Skin of body (tissue), 2 donors: ENCODE results near the gene MAP3K14. TPM values are rescaled to one million over a fixed set of nuclear protein-coding genes. Genes with fewer than 3 reads are reported as not detected.
A peak's percentile ranks its signal among the peaks of the same experiment; 100 is the strongest.

Experiments
- DNase-seq: peaks from one replicate; lab custom pipeline; 2025; lab: John Stamatoyannopoulos, UW
- total RNA-seq: library from RNA; depleted of rRNA; stranded (reverse); fragments of >200 nt; gene quantifications from one replicate; pipeline ENCODE4 v1.2.3, GENCODE V29; 2014

MAP3K14 gene
- total RNA-seq, 1 donor from 2014 or later, result 4.4 TPM

DNA sequence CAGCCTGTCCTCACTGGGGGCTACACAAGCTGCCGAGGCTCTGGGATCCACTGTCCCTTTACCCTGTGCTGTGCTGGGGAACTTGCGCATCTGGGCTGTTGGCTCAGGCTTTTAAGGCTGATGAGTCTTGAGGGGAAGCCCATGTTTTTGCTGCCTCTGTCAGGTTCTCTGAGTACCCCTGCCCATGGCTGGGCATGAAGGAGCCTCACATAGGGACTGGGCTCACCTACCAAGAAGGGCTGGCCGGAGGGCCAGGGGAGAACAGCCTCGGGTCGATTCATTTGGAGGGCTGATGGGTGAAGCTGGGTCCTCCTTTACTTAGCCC, 80.6 kb downstream of the MAP3K14 start:
- no peak for DNase-seq

DNA sequence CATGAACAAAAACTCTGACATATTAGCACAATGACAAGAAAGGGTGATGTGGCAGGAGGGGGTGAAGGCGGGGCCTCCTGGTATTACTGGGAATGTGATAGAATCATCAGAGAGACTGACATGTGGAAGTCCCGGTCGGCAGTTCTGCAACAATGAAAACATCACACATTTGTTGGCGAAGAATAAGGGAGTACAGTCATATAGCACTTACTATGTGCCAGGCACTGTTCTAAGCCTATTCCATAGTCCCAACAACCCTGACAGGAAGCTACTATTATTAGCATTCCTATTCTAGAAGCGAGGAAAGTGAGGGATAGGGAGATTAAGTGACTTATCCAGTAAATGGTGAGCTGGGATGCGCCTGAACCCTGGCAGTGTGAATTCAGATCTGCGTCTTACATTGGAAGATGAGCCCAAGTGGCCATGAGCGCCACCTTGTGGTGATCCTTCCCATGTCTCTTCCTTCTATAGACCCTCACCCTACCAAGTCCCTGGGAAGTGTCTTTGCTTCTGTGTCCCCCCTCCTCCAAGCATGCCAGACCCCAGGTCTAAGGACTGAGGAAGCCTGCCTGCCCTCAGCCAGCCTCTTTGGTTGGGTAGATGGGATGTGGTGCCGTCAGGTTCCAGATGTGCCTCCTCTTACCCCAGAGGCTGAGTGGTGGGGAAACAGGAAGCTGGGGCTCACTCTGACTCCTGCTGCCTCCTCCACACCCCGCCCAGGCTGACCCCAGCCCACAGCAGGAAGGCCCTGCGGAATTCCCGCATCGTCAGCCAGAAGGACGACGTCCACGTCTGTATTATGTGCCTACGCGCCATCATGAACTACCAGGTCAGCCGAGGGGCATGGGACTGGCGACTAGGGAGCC, 81.2 kb downstream of the MAP3K14 start:
- DNase-seq, result peak; percentile 56

DNA sequence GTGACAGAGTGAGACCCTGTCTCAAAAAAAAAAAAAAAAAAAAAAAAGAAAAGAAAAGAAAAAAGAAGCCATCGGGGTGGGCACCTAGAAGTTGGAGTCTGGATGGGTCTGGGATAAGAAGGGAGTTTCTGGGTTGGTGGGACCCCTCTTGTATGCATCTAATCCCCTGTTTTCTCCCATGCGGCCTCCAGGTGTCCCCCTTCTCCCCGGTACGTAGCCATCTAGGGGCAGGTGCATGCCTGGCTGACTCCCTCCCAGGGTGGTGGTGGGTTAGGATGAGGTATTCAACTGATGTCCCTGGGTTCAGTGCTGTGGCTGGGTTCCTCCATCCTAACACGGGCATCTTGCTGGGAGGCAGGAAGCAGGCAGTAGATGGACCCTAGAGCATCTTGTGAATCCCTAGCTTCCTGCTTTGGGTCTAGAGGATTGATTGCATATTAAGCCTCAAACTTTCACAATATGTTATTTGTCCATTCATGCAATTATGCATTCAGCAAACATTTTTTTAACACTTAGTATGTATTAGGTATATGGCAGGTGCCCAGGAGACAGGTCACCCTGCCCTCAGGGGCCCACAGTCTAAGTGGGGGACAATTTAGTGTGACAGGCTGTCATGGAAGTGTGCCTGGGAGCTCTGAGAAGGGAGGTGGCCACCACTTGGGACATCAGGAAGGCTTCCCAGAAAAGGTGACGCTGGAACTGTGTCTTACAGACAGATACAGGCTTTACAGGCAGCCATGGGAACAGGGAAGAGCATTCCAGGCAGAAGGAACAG, 82.0 kb downstream of the MAP3K14 start:
- DNase-seq, result no peak

DNA sequence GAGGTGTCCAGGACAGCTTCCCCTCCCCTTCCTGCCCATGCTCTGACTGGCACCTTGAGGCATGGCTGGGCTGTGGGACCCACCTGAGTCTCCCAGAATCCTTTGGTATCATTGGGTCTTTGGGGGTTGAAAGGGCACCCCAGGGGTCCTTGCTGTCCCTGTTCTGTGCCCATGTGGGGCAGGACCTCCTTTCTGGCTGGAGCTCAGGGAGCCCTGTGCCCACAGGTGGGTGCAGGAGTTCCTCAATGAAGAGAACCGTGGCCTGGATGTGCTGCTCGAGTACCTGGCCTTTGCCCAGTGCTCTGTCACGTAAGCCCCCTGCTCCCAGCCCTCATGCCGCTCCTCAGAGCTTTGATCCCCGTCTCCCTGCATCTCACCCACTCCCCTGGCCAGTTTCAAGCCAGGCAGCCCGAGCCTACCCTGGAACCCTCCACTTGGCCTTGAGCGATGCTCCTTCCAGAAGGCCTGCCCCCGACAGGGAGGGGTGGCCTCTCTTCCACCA, 83.3 kb downstream of the MAP3K14 start:
- no peak for DNase-seq

DNA sequence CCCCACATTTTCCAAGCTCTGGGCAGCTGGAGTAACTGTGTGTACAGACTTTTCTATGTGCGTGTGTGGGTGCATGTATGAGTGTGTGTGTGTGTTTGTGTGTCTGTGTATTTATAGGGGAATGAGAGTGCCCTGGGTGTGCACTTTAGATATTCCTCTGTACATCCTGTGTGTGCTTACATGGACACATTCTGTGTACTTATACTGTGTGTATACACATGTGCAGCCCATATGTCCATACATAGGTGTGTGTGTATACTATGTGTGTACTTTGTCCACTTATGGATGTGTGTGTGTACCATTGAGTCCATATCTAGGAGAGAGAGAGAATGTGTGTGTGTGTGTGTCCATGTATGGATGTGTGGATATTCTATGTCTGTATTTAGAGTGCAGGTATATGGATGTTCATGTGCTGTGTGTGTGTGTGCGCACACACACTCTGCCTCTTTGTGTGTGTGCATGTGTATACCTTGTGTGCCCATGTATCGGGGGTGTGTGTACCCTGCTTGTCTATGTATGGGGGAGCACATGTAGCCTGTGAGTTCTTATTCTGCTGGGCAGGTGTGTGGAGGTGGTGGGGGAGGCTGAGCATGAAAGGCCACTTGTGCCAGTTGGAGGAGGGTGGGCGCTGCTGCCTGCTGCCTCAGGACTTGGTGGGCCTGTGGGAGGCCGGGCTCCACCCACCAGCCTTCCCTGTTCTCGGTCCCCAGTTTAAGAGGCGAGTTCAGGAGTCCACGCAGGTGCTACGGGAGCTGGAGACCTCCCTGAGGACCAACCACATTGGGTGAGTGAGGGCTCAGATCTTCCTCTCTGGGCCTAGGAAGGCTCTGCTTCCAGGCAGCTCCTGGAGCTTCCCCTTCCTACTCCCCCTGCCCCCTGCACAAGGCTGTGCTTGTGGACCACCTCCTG, 84.1 kb downstream of the MAP3K14 start:
- DNase-seq, result no peak

DNA sequence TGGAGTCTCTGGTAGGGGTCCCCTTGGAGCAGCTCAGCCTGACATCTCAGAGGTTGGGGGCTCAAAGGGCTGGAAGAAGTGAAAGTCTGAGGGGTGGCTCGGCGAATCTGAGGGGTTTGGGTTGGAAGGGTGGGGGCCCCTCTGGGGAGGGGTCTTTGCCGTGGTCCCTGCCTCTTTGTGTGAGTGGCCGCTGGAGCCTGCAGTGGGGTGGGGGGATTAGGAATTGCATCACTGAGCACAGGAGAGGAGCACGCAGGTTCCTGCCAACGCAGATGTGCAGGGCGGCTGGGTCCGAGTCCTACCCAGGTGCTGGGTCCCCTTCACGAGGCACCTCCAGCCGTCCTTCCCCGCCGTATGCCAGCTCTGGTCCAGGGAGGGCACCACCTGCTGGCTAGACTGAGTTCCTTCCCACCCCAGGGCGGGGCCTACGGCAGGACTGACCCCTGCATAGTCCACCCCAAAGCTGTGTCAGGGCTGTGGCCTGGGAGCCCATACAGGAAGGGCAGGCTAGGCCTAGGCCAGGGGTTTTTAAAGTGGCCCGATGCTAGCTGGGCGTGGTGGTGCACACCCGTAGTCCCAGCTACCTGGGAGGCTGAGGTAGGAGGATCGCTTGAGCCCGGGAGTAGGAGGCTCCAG, 85.2 kb downstream of the MAP3K14 start:
- DNase-seq, result no peak

DNA sequence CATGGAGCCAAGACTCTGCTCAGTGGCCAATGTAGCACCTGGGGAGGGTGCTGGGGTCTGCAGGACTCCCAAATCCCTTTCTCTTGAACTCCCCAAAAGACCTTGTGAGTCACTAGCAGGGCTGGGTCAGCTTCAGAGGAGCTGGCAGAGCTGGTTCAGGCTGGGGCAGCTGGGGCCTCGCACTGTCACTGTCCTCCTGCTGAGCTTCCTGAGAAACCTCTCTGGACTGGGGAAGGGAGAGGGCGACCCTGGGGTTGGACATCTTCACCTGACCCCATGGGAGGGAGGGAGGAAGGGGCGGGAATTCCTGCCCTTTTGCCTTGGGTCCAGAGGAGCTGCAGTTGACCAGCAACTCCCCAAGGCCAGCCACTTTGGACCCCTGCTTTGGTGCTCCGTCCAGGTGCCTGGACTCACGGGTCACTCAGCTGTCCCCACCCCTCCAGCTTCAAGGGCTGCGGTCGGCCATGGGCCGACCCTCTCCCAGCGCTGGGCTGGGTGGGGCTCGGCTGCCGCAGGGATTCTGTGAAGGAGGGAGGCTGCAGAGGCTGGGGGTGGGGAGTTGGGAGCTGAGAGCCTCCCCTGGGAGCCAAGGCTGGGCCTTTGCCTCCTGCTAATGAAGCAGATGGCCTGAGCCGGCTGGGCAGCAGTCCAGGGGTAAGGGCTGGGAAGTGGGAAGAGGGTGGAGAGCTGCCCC, 85.9 kb downstream of the MAP3K14 start:
- no peak for DNase-seq

DNA sequence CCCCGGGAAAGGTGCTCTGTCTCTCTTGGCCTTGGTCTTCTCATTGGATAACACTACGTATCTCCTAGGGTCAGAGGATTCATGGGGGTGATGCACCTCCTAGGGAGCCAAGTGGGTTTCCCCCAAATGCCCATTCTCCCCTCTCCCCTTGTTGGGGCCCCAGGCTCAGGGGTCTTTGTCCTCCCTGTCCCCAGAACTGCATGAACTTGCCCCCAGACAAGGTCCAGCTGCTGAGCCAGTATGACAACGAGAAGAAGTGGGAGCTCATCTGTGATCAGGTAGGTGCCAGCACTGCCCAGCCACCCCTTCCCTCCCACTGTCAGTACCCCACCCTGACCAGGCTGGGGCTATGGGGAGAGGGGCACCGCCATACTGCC, 86.4 kb downstream of the MAP3K14 start:
- DNase-seq, result no peak

DNA sequence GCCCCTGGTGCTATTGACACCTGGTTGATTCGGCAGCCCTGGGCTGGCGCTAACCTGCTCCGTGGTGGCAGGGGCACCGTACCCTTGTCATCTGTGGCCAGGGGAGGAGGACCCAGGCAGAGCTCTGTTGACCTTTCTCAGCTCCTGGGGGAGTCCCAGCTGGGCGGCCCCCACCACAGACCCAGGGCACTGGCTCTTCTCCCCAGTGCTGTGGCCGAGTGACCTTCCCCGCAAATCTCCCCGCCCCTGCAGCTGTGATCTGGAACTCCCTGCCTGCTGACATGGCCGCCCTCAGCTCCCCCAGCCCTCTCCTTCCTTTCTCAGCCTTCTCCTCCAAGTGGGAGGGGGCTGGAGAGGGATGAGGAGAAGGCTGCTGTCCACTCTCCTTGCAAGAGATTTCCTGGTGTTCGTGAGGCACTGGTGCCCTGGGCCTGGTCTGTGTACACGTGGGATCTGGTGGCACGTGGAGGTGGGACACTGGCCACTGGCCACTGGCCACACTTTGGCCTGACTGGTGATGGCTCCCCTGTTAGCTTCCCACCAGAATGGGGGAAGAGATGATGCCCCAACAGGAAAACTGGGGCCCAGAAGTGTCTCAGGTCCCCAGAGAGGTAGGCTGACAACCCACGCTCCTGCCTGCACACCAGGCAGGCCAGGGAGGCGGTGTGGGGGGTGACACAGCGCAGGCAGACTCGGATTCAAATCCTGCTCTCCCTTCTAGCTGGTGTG, 87.0 kb downstream of the MAP3K14 start:
- DNase-seq, result no peak

DNA sequence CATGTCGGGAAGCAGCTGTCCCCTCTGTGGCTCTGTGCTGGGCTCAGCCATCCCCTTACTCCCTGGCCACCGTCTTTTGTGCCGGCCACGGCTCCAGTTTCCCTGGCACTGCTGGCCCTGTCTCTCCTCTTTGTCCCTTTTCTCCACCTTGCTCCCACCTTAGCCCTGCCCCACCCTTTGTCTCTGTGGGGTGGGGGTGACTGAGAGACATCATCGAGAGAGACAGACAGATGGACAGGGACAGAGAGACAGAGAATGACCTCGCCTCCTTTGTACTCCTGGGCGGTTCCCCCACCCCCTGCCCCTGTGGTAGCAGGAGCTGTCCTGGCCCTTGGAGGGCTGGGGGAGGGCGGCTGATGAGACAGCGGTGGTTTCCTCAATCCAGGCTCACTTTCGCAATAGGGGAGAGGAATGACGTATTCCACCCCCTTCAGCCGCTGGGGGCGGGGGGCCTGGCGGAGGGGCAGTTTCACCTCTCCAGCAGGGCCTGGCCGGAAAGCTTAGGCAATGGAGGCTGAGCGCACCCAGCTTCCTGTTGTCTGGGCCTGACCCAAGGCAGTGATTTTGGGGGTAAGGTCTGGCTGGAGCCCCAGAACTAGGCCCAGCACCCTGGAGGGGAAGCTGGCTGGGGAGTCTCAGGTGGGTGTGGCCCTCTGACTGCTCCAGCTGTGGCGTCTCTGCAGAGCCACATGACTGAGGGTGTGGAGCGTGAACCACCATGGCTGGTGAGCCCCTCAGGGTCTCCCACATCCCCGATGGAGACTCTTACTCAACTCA, 87.9 kb downstream of the MAP3K14 start:
- peak; percentile 60 for DNase-seq

DNA sequence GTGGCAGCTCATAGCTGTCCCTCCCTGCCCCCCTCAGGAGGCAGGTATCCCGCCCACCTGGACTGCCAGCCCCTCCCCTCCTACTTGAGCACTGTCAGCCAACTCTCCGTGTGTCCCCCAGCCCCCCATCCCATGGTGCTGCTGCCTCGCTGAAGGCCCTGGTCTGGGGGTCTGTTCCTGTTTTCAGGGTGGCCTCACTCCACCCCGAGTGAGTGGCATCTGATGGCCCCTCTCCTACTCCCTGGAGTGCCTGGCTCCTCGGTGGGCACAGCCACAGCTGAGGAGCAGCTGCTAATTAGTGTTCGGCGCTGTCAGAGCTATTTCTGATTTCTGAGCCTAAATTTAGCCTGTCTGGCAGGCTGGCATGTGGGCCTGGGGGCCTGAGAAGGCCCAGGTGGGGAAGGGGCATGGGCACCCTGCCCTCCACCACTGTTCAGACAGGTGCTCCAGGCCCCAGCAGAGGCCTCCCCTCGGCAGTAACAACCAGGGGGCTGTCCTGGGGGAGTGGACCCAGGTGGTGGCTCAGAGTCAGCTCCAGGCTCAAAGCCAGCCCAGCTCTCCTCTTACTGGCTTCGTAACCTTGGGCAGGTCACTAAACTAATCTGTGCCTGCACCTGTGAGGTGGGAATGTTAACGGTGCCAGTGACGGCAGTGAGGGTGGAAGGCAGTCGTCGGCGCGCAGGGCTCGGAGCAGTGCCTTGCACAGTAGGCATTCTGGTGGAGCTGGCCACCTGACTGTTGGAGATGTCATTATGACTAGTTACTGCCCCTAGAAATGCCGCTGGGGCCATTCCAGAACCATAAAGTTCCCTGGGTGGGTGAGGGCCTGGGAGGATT, 88.7 kb downstream of the MAP3K14 start:
- DNase-seq, result no peak

DNA sequence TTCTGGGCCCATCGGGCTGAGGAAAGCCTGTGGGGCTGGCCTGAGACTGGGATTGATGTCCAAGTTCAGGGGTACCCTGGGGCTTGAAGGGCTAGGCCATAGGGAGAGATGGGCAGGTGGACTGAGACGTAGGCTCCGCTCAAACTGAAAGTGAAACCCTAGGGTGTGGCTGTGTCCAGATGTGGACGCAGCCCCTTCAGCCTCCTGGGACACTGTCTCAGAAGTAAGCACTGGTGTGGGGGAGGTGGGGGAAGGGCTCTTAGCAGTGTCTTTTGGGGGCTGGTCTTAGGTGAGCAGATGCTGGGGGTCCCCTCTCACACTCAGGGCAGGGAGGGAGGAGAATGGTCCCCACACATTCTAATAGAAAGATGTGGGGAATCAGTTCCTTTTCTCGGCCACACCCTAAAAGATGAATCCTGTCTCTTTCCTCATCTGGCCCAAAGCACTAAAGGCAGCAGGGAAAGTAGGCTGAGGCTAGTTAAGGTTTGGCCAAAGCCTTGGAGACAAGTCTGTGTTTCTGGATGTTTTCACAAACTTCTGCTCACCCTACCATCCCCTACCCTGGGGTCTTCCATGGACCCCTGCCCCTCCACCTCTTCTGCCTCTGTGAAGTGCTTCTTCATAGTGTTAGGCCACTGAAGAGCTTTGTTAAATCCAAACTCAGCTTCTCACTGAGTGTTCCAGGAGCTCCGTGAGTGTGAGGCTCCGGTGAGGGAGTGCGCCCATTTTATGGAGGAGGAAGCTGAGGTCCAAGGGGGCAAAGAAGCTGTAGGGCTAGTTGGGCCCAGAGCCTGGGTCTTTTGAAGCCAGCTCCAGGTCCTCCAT, 89.5 kb downstream of the MAP3K14 start:
- no peak for DNase-seq

DNA sequence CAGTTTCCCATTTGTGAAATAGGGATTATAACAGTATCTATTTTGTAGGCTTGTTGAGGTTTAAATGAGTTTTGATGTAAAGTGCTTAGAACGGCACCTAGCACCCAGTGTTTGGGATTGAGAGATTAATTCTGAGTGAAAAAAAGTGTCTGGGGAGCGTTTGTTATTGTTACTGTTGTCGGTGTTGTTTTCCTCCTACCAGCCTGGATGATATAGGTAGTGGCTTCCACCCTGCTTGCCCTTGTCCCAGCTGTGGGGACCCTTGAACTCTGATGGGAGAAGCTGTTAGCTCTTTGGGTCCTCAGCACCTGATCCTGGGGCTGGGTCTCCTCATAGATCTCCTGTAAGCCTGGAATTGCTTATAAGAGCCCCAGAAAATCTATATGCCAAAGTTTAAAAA, 90.2 kb downstream of the MAP3K14 start:
- no peak for DNase-seq

DNA sequence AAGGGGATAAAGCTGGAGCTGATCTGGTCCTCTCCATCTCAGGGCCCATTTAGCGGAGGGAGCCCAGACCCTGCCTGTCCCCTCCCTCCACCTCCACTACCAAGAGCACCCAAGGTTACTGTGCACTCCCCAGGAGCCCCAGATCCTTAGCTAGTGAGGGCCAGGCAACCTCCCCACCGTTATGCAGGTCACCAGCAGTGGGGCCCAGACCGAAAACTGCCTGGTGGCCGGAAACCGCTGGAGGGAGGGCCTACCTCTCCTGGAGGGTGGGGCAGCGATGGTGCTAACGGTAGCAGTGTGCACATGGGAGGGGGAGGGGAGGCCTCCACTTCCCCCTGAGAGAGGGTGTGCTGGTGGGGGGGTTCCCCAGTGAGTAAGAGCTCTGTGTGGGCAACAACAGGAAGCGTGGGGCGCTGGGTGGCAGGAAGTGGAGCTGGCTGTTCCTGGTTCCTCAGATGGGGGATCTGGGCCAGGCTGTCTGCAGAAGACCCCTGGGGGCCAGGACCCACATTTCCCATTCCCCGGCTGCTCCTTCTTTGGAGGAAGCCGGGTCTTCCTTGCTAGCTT, 90.8 kb downstream of the MAP3K14 start:
- no peak for DNase-seq

DNA sequence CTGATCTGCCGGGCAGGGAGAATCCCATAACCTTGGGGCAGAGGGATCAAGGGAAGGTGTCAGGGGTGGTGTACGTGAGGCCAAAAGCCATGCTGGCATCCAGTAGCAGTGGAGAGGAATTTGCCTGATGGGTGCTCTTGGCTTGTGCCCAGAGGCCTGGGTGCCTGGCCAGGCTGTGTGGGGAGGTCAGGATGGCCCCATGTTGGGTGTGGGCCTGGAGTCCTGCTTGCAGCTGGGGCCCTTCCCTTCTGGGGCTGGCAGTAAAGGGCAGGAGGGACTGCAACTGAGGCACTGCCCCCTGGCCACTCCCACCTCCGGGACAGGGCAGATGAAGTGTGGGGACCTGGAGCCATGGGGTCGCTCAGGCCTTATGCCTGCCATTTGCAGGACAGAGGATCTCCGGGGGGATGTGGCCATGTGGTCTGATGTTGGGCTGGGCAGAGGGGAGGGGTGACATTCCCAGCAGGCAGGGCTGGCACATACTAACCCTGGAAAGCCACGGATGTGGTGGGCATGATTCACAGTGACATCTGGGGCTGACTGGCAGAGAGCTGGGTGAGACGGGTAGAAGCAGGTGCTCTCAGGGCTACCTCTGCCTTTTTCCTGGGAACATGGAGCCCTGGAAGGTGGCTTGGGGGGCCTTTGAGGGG, 91.6 kb downstream of the MAP3K14 start:
- no peak for DNase-seq

DNA sequence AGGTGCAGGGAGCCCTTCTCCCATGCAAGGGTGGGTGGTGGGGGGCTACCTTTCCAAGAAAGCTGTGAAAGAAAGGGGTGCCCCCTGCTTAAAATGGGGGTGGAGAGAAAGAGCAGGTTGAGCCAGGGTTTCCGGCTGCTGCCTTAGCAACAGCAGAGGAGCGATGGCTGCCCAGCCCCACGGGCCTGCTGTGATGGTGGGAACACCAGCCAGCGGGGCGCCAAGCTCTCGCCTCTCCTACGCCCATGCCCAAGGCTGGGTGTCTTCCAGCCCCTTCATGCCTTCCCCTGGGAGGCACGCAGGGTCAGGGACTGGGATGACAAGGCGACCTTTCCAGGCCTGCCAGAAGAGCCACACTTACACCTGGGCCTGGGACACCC, 92.2 kb downstream of the MAP3K14 start:
- DNase-seq, result no peak
